ENCODE data around the gene MYO1E.
"Not testable (repeated sequence)": the region's sequence is repeated elsewhere in the genome, so short reads cannot be mapped to it uniquely, and the experiment has no call there.

The MYO1E gene

DNA sequence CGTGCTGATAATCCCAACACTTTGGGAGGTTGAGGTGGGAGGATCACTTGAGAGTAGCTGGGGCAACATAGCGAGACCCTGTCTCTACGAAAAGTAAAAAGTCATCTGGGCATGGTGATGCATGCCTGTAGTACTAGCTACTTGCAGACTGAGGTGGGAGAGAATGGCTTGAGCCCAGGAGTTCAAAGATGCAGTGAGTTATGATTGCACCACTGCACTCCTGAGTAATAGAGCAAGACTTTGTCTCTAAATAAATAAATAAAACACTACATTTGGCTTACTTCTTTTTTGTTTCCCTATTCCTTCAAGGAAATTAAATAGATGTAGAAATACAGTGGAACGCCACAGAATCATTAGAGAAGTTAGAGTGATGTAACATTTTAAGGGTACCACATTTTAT, 186.2 kb downstream of the MYO1E start:
- DNase-seq = no peak

DNA sequence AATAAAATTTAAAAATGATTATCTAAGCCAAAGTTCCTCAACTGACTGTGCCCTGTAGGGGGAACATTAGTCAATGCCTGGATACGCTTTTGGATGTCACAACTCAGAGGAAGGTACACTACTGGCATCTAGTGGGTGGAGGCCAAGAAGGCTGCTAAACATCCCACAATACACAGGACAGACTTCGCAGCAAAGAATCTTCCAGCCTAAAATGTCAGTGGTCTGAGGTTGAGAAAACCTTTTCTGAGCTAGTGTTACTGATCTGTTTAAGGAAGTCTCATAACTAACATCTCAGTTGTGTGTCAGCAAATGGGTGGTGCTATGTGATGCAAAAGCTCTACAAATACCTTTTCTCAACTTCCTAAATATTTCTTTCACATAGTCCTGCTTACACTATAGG, 186.9 kb downstream of the MYO1E start:
- DNase-seq = no peak

GRCh38 chr15:59180945-59181600, 191.6 kb downstream of the MYO1E start:
- no peak for DNase-seq

GRCh38 chr15:59179717-59180116, 193.0 kb downstream of the MYO1E start:
- no peak for DNase-seq

DNA sequence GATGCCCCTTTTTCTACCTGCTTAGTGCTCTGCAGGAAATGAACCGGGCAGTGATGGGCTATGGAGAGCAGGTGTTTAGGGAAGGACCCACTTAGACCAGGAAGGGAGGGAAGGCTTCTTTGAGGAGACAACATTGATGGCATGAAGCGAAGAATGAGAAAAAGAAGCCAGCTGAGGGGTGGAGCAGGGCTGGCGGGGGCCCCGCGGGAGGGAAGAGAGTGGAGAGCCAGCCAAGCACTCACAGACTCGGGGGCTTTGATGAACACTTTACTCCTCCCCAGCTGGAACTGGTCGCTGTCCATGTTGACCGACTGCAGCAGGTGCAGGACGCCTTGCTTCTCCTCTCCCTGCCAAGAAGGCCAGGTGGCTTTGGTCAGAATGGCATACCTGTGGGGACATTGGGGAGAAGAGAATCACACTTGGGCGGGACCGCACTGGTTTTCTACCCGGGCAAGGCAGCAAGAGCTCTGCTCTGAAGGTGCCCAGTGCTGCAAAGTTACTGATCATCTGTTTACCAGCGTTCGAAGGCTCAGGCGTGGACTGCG, 194.4 kb downstream of the MYO1E start:
- no peak for DNase-seq

DNA sequence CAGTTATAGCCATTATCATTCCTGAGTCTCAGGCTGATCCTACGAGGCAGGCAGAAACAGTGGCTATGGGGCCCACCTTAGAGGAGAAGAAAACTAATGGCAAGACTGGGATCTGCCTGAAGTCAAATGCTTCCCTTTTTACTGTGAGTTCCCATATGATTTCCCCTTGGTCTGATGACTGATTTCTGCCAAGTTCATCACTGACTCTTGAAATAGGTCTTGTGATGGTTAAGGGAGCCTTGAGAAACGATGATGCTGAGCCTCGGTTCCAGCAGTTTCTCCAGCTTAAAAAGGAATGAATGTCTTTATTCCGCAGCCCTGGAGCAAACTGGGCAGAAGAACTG, 195.4 kb downstream of the MYO1E start:
- no peak for DNase-seq

GRCh38 chr15:59176653-59177316, 195.9 kb downstream of the MYO1E start:
- no peak for DNase-seq

DNA sequence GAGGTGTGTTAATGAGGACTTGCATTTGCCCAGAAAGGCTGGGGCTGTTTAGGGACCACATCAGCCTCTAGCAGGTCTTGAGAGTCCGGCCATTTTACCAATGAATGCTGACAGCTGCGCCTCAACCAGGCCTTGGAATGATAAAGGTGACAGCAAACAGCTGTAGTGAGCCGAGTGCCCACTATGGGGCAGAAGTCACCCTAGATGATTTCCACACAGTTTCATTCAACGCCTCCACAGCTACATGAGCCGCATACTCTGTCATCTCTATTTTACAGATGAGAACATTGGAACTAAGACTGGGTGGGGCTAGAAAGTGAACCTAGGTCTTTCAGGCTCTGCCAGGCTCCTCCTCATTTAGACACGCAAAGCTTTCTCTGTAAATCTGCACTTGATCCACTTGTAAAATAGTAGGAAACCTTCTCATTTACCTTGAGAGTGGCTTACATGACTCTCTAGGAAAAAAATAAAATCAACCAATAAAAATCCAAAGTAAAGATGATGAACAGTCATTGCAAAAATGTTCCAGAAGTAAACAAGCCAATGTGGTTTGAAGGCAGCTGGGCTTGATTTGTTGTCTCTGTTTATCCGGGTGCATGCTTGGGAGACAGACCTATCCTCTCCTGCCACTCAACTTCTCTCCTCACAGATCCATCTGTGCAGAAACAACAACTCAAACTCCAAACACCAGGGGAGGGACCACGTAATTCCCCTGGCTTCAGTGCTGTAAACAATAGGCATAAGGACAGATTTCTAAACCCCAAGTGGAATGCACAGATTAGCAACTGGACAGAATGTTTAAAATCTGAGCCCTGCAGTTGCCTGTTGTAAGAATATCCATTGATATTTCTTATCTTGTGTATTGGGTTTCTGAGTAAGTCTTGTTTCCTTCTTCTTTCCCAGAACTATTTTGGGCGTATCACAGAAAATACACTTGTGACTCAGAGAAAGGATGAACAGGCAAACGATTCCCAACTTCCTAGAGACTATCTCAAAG, 197.5 kb downstream of the MYO1E start:
- DNase-seq = peak; percentile 59

GRCh38 chr15:59174151-59174834, 198.4 kb downstream of the MYO1E start:
- DNase-seq = no peak

DNA sequence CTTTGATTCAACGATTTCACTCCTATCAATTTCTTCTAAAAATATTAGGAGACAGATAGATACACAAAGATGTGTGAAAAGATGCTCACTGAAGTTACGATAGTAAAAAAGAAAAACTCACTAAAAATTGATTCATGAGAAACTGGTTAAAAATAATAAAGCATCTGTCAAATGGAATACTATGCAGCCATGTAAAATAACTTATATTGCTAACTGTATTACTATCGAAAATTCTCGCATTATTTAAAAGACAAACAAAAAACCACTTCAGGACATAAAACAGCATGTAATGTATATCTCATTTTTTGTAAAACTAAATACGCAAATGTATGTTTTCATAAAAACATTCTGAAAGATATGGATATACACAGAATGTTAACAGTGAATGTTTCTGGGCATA, 199.5 kb downstream of the MYO1E start:
- DNase-seq = no peak

DNA sequence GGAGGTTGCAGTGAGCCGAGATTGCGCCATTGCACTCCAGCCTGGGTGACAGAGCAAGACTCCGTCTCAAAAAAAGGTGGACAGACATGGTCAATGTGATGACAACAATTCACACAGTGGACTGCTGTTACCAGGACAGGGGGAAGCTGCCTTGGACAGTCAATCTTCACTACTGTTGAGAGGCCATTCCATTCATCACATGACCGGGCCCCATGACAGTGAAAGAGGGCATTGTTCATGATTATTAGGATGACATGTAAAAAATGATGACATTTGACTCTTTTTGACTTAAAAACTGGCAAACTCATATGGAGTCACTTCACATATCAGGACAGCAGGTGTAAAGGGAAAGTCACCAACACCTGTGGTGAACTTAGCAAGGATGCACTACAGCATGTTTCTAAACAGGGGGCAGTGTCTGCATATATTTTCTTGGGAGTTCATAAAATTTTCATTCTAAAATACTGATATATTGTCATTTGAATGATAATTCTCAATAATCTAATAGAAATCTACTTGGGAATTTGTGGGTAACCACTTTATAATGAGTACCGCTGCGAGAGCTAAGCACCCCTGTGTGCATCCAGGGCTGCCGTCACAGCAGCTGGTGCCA, 200.3 kb downstream of the MYO1E start:
- no peak for DNase-seq

GRCh38 chr15:59171067-59171397, 201.6 kb downstream of the MYO1E start:
- no peak for DNase-seq

DNA sequence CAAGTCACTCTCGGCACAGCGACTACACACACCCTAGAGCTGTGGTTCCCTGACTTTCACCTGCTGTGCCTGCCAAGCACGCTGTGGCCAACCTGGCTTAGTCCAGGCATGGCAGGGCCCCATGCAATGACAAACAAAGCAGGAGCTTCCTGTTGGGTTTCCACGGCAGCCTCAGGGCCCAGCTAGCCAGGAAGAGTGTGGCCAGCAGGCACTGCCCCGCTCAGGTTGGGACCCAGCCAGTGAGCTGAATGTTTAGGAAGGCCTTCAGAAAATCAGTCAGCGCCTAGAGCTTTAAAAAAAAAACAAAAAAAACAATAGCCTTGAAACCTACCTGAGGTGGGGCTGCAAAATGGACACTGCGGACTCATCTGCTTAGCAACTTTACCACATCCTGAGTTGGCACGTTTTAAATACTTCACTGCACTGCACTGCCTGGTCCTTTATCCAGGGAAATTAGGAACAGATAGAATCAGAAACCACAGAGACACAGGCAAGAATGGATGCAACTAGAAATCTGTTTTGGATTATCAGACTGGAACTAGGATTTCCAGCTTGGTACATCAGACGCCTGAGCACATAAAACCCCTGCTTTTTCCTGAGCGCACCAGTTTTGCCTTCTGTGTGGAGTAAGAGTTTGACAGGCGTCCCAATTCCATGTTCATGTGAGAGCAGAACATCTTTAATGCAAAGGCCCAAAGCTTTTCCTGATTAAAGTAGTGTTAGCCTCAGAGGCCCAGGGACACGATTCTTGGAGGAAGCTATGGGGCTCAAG, 202.2 kb downstream of the MYO1E start:
- no peak for DNase-seq

DNA sequence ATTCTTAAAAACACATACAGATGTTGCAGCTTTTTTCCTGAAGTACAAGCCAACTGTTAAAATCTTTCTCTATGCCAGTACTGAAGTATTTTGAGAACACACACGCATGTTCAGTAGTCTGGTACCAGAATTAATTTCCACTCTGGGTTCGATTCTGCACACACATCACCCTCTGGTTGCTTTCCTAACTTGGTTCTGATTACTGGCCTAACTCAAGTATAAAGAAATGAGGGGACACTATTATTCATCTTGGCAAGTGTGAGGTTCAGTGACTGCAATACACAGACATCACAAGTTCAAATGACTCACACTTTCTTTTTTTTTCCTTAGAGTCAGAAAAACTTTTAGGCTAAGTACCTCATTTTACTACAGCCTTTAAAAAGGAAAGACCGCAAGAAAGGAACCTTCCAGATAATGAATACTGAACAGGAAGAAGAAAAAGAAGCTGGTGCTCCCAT, 203.4 kb downstream of the MYO1E start:
- peak; percentile 16 for DNase-seq

DNA sequence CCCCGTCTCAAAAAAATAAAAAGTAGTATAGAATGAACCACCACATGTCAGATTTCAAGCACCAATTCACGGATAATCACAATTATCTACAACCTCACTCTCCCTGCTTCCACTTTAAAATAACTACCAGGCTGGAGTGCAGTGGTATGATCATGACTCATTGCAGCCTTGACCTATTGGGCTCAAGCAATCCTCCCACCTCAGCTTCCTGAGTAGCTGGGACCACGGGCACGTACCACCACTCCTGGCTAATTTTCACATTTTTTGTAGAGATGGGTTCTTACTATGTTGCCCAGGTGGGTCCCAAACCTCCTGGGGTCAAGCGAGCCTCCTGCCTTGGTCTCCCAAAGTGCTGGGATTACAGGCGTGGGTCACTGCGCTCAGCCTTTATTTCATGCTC, 204.1 kb downstream of the MYO1E start:
- no peak for DNase-seq

GRCh38 chr15:59166601-59167265, 205.9 kb downstream of the MYO1E start:
- no peak for DNase-seq

DNA sequence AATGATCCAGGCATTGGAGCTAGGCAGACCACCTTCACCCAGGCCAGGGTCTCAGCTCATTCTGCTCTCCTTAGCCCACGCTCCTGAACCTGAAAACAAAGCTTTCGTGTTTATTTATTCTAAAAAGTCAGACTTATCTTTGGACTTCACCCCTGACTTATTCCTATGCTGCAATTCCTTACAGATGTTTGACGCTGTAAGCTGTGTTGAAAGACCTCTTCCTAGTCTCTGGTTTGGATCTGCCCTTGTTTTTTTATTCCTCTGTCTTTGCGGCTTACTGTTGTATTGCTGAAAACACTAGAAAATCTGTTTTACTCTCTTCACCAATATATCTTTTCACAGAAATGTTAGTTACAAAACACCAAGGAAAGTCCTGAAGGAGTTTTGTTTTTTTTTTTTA, 206.5 kb downstream of the MYO1E start:
- no peak for DNase-seq

GRCh38 chr15:59165726-59166125, 206.9 kb downstream of the MYO1E start:
- no peak for DNase-seq

- not testable (repeated sequence) for DNase-seq
Observed at GRCh38 chr15:59162080-59162479, 210.6 kb downstream of the MYO1E start.

DNA sequence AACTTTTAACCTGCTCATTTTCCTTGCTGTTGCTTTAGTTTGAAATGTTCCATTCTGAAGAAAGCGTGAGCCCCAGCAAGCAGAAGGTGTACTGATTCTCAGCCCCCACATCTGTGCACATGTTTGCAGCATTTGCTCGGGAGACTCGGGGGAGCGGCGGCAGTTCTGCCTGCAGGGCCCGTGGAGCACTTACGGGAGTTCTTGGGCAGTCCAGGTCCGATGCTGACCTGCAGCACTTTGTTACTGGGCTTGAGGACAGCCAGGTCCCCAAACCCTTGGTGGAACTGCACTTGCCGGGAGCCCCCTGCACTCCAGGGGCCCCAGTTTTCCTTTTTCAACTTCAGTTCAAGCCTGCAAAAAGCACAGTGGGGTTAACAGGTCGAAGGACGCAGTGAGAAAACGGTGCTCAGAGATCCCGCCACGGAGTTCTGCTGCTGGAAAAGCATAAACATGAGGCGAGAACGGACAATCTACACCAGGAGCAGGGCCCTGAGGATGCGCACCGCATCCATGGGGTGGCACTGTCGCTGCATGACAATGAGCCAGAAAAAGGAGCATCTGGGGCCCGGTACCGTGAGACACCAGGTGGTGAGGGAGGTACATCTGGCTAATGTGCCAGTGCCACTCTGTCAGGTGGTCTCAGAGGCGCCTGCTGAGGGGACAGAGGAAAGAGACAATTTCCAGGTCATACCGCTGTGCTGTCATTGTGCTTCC, 211.6 kb downstream of the MYO1E start:
- peak; percentile 36 for DNase-seq

Measured in activated CD4-positive, alpha-beta T cell treated with anti-CD3 and anti-CD28 coated beads, Interleukin-10, Interleukin-2, amounts not matched to agents 100 ng/mL and 50 ng/mL, durations not matched to agents 16 hours and 8 hours (primary cell).